Measurements from ENCODE around the gene LSM14B.

DNA sequence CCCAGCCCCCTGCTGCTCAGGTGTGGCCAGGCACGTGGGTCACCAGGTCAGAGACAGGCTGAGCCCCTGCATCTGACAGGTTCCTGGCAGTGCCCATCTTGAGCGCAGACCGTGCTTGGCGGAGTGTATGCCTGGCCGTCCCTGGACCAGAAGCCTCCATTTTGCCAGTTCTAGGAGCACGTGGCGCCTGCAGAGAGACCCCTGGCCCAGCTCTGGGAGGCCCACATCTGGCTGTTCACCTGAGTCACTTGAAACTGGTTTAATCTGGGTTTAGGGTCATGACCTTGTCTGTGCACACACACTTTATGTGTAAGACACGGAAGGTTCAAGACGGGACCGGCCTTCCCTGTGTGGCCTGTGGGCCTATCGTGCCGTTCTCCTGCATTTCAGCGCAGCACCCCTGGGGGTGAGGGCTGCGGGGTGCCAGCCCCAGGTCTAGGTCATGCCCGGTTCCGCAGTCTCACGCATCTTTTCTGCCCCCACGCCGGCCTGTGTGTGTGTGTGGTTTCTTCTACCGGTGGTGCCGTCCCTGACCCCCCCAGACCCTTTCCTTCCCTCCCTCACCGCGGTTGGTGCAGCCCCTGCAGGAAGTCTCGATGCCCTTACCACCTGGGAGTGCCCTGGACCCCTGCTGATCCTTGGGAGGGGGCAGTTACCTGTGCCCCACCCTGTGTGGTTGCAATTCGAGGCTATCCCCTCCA lies 35.3 kb downstream of the LSM14B start:
- TF ChIP-seq, protein P1, sequence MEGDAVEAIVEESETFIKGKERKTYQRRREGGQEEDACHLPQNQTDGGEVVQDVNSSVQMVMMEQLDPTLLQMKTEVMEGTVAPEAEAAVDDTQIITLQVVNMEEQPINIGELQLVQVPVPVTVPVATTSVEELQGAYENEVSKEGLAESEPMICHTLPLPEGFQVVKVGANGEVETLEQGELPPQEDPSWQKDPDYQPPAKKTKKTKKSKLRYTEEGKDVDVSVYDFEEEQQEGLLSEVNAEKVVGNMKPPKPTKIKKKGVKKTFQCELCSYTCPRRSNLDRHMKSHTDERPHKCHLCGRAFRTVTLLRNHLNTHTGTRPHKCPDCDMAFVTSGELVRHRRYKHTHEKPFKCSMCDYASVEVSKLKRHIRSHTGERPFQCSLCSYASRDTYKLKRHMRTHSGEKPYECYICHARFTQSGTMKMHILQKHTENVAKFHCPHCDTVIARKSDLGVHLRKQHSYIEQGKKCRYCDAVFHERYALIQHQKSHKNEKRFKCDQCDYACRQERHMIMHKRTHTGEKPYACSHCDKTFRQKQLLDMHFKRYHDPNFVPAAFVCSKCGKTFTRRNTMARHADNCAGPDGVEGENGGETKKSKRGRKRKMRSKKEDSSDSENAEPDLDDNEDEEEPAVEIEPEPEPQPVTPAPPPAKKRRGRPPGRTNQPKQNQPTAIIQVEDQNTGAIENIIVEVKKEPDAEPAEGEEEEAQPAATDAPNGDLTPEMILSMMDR (IDR thresholded peaks at IDR 0.05 in 4 of 5, conservative IDR thresholded peaks at IDR 0.05 in 1 of 5) = no peak
- no peak for TF ChIP-seq POLR2A (IDR thresholded peaks at IDR 0.05)
